ENCODE measurements around the gene LCORL.

DNA sequence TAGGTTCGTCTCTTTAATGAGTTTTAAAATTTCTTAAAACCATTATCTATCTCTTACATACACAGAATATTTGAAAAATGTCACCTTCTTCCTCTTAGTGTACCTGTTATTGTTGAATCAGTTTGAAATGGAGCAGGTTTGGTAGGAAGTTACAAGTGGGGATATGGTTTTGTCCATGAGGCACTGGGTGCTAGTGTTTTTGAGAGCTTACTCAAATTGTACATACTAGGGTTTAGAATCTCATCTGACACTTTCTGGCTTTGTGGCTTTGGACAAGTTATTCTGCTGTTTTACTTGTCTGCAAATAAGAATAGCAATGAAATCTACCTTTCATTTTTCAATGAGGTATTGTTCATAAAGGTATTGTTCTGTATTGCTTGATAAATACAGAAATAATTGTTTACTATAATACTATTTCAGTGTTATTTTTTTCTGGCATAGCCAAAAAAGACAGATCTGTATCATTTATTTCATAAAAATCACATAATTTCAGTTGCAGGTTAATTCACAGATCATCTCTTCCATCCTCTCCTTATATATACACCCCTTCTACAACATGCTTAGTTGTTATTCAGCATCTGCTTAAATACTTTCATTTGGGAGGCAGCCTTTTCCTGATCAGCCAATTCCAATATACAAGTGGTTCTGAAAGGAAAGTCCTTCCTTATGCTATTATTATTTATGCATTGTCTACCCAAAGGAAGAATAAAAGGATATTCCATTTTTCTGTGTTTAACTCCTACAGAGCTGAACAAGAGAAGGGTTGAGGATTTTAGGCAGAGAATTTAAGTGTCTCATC is 197.5 kb downstream of the LCORL start:
- TF ChIP-seq, protein P1, sequence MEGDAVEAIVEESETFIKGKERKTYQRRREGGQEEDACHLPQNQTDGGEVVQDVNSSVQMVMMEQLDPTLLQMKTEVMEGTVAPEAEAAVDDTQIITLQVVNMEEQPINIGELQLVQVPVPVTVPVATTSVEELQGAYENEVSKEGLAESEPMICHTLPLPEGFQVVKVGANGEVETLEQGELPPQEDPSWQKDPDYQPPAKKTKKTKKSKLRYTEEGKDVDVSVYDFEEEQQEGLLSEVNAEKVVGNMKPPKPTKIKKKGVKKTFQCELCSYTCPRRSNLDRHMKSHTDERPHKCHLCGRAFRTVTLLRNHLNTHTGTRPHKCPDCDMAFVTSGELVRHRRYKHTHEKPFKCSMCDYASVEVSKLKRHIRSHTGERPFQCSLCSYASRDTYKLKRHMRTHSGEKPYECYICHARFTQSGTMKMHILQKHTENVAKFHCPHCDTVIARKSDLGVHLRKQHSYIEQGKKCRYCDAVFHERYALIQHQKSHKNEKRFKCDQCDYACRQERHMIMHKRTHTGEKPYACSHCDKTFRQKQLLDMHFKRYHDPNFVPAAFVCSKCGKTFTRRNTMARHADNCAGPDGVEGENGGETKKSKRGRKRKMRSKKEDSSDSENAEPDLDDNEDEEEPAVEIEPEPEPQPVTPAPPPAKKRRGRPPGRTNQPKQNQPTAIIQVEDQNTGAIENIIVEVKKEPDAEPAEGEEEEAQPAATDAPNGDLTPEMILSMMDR (conservative IDR thresholded peaks at IDR 0.05; ENCODE audit: low read length) = no peak
- no peak for TF ChIP-seq EZH2phosphoT487 (IDR thresholded peaks at IDR 0.05; ENCODE audit: borderline replicate concordance, low read depth, low read length)

Measured in OCI-LY7 (cell line).